Lower lobe of right lung (tissue), 2 donors: Measurements from ENCODE around the gene EPHA1. TPM values are rescaled to one million over a fixed set of nuclear protein-coding genes. Genes with fewer than 3 reads are reported as not detected.

ENCODE experiments used
- ATAC-seq, 2 donors: fragments of 200-7000 bp; cut with Tn5 transposase; one replicate each; pipeline ENCODE4 v1.9.1; 2020 to 2022; ENCODE audit warnings: mild to moderate bottlenecking in 2 of 2, moderate library complexity in 2 of 2
- DNase-seq: peaks from one replicate; pipeline ENCODE4 v3.0.0-alpha.2; 2020
- H3K27ac ChIP-seq: fragments of 200-600 bp; one replicate; pipeline ENCODE4 v1.8.0; 2022
- H3K27me3 ChIP-seq: fragments of 200-600 bp; one replicate; pipeline ENCODE4 v1.8.0; 2022; ENCODE audit warnings: low read depth
- H3K36me3 ChIP-seq: fragments of 200-600 bp; one replicate; pipeline ENCODE4 v1.8.0; 2022; ENCODE audit warnings: mild to moderate bottlenecking
- H3K4me1 ChIP-seq: fragments of 200-600 bp; one replicate; pipeline ENCODE4 v1.8.0; 2022
- H3K4me3 ChIP-seq: fragments of 200-600 bp; one replicate; pipeline ENCODE4 v1.8.0; 2022; ENCODE audit warnings: mild to moderate bottlenecking
- H3K9me3 ChIP-seq: fragments of 200-600 bp; one replicate; pipeline ENCODE4 v1.8.0; 2022
- intact Hi-C: fragments of 100-400 bp; cut with DNase I; formaldehyde crosslinking; loops from one replicate; pipeline ENCODE4 v1.11.0; 2022
- total RNA-seq: library from RNA; stranded (reverse); fragmentation: NEBNext Ultra II Directional; extraction: Animal tissue kit (Norgen Biotek cat#: 25700); gene quantifications from one replicate; pipeline ENCODE4 v1.2.1, GENCODE V29; 2021
- TF ChIP-seq, protein P1 (sequence below): fragments of 200-600 bp; IDR thresholded peaks from one replicate; pipeline ENCODE4 v1.8.0; 2022; ENCODE audit warnings: antibody characterized with exemption, mild to moderate bottlenecking
- donor health status: DM: no; HTN: yes; CAD: no; lungs with severe emphysema.

EPHA1 gene
- total RNA-seq, 1 donor from 2014 or later, result 9.0 TPM

DNA sequence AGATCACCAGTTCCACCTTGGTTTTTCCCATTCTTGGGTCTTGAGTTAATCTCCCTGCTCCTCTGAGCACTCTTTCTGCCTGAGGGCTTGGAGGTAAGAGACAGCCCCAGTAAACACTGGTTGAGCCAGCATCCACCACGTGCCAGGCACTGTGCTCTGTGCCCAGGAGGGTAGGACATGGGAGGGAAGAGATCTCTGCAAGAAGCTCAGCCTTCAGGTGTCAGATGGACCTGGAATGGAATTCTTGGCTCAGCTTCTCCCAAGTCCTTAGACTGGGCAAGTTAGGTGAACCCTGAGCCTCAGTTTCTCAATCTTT, 25.1 kb downstream of the EPHA1 start:
- H3K4me3 ChIP-seq, result peak overlapping the region; percentile 93
- no peaks in the 10 kb centered on the region for H3K9me3 ChIP-seq
- H3K4me1 ChIP-seq, result peaks cover 77% of the 10 kb centered on the region
- peak overlapping the region; percentile 65 for H3K27ac ChIP-seq
- intact Hi-C loops, result no loop called here
- TF ChIP-seq, protein P1, sequence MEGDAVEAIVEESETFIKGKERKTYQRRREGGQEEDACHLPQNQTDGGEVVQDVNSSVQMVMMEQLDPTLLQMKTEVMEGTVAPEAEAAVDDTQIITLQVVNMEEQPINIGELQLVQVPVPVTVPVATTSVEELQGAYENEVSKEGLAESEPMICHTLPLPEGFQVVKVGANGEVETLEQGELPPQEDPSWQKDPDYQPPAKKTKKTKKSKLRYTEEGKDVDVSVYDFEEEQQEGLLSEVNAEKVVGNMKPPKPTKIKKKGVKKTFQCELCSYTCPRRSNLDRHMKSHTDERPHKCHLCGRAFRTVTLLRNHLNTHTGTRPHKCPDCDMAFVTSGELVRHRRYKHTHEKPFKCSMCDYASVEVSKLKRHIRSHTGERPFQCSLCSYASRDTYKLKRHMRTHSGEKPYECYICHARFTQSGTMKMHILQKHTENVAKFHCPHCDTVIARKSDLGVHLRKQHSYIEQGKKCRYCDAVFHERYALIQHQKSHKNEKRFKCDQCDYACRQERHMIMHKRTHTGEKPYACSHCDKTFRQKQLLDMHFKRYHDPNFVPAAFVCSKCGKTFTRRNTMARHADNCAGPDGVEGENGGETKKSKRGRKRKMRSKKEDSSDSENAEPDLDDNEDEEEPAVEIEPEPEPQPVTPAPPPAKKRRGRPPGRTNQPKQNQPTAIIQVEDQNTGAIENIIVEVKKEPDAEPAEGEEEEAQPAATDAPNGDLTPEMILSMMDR, result no peak
- H3K27me3 ChIP-seq, result no peaks in the 10 kb centered on the region
- DNase-seq, result no peak
- no peak for ATAC-seq
- H3K36me3 ChIP-seq, result peaks cover 41% of the 10 kb centered on the region

DNA sequence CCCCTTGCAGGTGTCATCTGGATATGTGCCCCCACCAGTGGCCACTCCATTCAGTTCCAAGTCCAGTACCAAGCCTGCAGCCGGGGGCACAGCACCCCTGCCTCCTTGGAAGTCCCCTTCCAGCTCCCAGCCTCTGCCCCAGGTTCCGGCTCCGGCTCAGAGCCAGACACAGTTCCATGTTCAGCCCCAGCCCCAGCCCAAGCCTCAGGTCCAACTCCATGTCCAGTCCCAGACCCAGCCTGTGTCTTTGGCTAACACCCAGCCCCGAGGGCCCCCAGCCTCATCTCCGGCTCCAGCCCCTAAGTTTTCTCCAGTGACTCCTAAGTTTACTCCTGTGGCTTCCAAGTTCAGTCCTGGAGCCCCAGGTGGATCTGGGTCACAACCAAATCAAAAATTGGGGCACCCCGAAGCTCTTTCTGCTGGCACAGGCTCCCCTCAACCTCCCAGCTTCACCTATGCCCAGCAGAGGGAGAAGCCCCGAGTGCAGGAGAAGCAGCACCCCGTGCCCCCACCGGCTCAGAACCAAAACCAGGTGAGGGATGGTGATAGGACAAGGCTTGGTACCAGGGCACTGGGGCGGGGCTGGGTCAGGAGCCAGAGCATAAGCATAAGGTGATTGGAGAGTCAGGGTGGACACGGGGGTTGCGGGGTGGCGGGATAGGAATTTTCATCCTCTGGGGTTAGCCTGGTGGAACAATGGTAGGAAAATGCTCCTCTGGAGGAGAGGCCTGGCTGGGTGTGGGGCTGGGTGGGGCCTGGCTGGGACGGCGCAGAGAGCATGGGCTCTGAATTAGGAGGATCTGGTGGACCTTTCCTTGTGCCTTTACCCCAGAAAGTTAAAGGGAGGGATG, 25.6 kb downstream of the EPHA1 start:
- H3K27me3 ChIP-seq, result no peaks in the 10 kb centered on the region
- intact Hi-C loops, result no loop called here
- TF ChIP-seq, protein P1, result no peak
- H3K9me3 ChIP-seq, result no peaks in the 10 kb centered on the region
- peaks cover 83% of the 10 kb centered on the region for H3K4me1 ChIP-seq
- H3K27ac ChIP-seq, result peak overlapping the region; percentile 99
- DNase-seq (no peak), ATAC-seq (no peak)
- H3K4me3 ChIP-seq, result peak overlapping the region; percentile 93
- H3K36me3 ChIP-seq, result peaks cover 35% of the 10 kb centered on the region

DNA sequence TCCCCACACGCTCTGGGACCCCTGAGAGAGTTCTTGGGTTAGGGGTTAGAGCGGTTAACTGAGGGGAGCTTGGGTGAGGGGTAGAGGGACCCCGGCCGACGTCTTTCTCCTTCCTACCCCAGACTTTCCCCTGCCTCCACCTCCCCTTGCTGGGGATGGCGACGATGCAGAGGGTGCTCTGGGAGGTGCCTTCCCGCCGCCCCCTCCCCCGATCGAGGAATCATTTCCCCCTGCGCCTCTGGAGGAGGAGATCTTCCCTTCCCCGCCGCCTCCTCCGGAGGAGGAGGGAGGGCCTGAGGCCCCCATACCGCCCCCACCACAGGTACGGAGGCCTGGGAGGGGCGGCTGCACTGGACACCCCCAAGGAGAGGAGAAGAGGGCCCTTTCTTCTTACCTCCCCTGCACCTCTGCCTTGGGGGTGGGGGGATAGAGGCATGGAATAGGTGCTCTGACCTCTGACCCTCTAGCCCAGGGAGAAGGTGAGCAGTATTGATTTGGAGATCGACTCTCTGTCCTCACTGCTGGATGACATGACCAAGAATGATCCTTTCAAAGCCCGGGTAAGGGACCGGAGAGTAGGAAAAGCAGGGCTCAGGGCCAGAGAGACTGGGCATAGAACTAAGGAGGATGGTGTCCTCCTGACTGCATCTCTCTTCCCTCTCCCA, 26.4 kb downstream of the EPHA1 start:
- Histone ChIP-seq H3K27me3 (no peaks in the 10 kb centered on the region), H3K36me3 (peaks cover 28% of the 10 kb centered on the region), H3K4me3 (peak overlapping the region; percentile 93), H3K4me1 (peaks cover 78% of the 10 kb centered on the region), H3K27ac (peak overlapping the region; percentile 99), H3K9me3 (no peaks in the 10 kb centered on the region)
- TF ChIP-seq, protein P1, result no peak
- intact Hi-C loops, result no loop called here
- DNase-seq (no peak), ATAC-seq (no peak)

DNA sequence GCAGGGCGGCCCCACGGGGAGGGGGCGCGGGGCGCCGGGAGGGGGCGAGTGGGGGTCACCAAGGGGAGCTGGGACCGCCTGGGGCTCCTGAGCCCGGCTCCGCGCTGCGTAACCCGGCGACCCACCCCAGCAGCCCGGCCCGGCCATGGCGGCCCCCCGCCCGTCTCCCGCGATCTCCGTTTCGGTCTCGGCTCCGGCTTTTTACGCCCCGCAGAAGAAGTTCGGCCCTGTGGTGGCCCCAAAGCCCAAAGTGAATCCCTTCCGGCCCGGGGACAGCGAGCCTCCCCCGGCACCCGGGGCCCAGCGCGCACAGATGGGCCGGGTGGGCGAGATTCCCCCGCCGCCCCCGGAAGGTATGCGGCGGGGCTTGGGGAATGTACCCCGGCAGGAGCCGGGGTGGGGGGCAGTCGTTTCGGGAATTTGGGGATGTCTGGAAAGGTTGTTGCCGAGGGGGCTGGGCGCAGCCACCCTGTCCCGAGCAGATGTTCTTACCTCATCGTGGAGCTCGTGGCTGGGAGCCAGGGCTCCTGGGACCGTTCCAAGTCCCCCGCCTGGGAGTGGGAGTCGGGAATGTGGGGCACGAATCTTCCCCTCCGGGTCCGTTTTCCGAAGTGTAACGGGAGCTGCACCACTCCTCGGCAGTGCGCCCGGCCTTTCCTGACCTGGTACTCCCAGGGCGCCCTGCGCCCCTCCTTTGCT, 27.1 kb downstream of the EPHA1 start:
- DNase-seq, result peak; percentile 73
- Histone ChIP-seq H3K4me3 (peak overlapping the region; percentile 93), H3K27me3 (no peaks in the 10 kb centered on the region), H3K9me3 (no peaks in the 10 kb centered on the region), H3K27ac (peak overlapping the region; percentile 99), H3K36me3 (peaks cover 25% of the 10 kb centered on the region), H3K4me1 (peaks cover 71% of the 10 kb centered on the region)
- ATAC-seq, result no peak
- TF ChIP-seq, protein P1, result no peak
- intact Hi-C loops, result no loop called here

DNA sequence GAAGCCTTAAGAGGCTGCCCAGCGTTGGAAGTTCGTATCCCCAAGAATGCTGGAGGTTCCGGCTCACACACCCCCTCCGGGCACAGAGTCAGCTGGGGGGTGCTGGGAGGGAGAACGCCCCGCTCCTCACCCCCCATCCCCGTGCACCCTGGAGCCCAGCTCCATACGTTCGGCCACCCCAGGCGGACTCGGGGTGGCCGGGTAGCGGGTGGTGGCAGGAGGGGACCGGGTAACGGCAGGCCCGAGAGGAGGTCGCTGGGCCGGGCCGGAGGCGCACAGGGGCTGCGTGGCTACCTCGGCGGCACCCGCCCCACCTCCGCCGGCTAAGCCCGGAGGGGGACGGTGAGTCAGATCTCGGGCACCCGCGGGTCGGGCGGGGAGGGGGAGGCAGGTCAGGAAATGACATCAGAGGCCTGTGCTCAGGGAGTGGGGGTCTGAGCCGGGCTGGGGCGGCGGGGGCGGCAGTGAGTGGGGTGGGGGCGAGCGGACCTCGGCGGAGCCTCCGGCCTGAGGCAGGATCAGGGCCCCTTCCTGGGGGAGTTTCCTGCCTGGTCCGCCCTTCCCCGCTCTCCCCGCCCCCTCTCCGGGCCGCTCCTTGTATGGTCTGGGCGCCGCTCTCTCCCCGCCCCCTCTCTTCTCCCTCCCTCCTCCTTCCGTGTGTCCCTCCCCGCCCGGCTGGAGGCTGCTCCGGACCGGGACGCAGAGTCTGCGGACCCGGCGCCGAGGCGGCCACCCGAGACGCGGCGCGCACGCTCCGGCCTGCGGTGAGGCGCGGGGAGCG, 27.8 kb downstream of the EPHA1 start, which contains the start of gene ZYX:
ZYX (plus strand) TSS at position 700 of the 781 bp plus-strand sequence. CDS start 227 bp downstream, outside the sequence.
- TF ChIP-seq, protein P1, result no peak
- peaks cover 71% of the 10 kb centered on the region for H3K4me1 ChIP-seq
- ATAC-seq (peak; percentile 90 to 93), DNase-seq (peak; percentile 98)
- peak within 1 kb of the TSS; percentile 93 for H3K4me3 ChIP-seq
- peaks cover 25% of the 10 kb centered on the region for H3K36me3 ChIP-seq
- H3K27me3 ChIP-seq, result no peaks in the 10 kb centered on the region
- intact Hi-C loops, result no loop called here
- H3K27ac ChIP-seq, result peak within 1 kb of the TSS; percentile 99
- H3K9me3 ChIP-seq, result no peaks in the 10 kb centered on the region
